Heart left ventricle (tissue), 13 donors: ENCODE results near the gene SEC14L5.

Experiments
- CTCF ChIP-seq, 12 donors: fragments of 200-600 bp; sonication (generic) in 4 of 12; IDR thresholded peaks; one replicate each; pipeline versions ENCODE4 v1.5.0 to v1.8.0; 2018 to 2022; ENCODE audit warnings: antibody characterized with exemption in 12 of 12, mild to moderate bottlenecking in 5 of 12
- POLR2A ChIP-seq, 2 donors: fragments of 450-650 bp; IDR thresholded peaks; one replicate each; pipeline ENCODE4 v1.6.1; 2017; ENCODE audit warnings: antibody characterized with exemption in 2 of 2, mild to moderate bottlenecking in 2 of 2, moderate library complexity in 2 of 2
- donor health status: ischemic (EF 13 %, LVEDD 7.1; RV severe dilation, severe dysfunction).
- donor health status: DM: no; HTN: yes; CAD: no.
- donor health status: DM: no; HTN: no; CAD: no.
- donor health status: ischemic (EF 25% LVEDD 6.9; RV normal size, moderate dysfunction).
- donor health status: ischemic (EF 25% LVEDD 5.7; RV mildly dilated, moderate dysfunction).
- donor health status: ischemic (EF 35%, LVEDD 5.7; RV mildly dilated, moderate dysfunction).
- donor health status: nonischemic (EF 11% LVEDD 7.7; RV severe dilation, severe dysfunction).
- donor health status: DM: yes; HTN: yes; CAD: no.
- donor health status: PGD.
- donor health status: ischemic (EF 29% LVEDD 5.4; RV normal size, mild dysfunction).
- donor health status: nonischemic (EF 23%, LVEDD 6.1; RV moderate dilation, normal function).

- TF ChIP-seq CTCF (IDR thresholded peaks at IDR 0.05) (no peak), POLR2A (IDR thresholded peaks at IDR 0.05) (no peak)
These were observed 24.1 kb downstream of the SEC14L5 start for GRCh38 chr16:4982056-4982867.
